OCI-LY7 (cell line): ENCODE measurements around the gene COL6A2. TPM values are rescaled to one million over a fixed set of nuclear protein-coding genes. Genes with fewer than 3 reads are reported as not detected.

ENCODE experiments used
- BruUV-seq: library from RNA; stranded (reverse); fragments of 400-500 nt; replicated peaks from 2 replicates; lab custom pipeline; 2021; lab: Mats Ljungman, UMichigan
- CTCF ChIA-PET: fragments of 300-600 bp; sonication (Branson Sonifier 250); formaldehyde crosslinking; loops from one replicate; lab custom pipeline; 2022; ENCODE audit warnings: antibody characterized with exemption; ENCODE audit not compliant: unreplicated experiment; lab: Charles Lee
- POLR2A ChIA-PET: fragments of 300-600 bp; sonication (Branson Sonifier 250); formaldehyde crosslinking; loops from one replicate; lab custom pipeline; 2022; ENCODE audit warnings: antibody characterized with exemption; lab: Charles Lee
- DNase-seq: peaks from one replicate; pipeline ENCODE4 v3.0.0-alpha.2; 2015; ENCODE audit warnings: low spot score
- H2AFZ ChIP-seq: fragments of 200-600 bp; sonication (generic), shearing (Covaris generic); 2 replicates; pipeline ENCODE4 v1.6.1; 2014; ENCODE audit warnings: mild to moderate bottlenecking, antibody characterized with exemption, low read length, moderate library complexity
- H3K27ac ChIP-seq: fragments of 200-600 bp; sonication (generic); 2 replicates; pipeline ENCODE4 v1.5.1; 2014; ENCODE audit warnings: mixed run types, low read depth, mild to moderate bottlenecking, moderate library complexity, low read length, inconsistent platforms; ENCODE audit not compliant: poor library complexity, severe bottlenecking
- H3K36me3 ChIP-seq: fragments of 200-600 bp; sonication (generic); 2 replicates; pipeline ENCODE4 v1.6.1; 2014; ENCODE audit warnings: mild to moderate bottlenecking, antibody characterized with exemption, low read length, moderate library complexity, mixed read lengths; ENCODE audit not compliant: insufficient read depth
- H3K4me1 ChIP-seq: fragments of 200-600 bp; sonication (generic); 2 replicates; pipeline ENCODE4 v1.5.1; 2014; ENCODE audit warnings: mild to moderate bottlenecking, low read length; ENCODE audit not compliant: insufficient read depth, poor library complexity, severe bottlenecking
- H3K4me2 ChIP-seq: fragments of 200-600 bp; sonication (generic); 2 replicates; pipeline ENCODE4 v1.6.1; 2014; ENCODE audit warnings: mild to moderate bottlenecking, low read length
- H3K4me3 ChIP-seq: fragments of 200-600 bp; sonication (generic); 2 replicates; pipeline ENCODE4 v1.5.1; 2014; ENCODE audit warnings: mild to moderate bottlenecking, low read depth, low read length; ENCODE audit not compliant: poor library complexity, severe bottlenecking
- H3K79me2 ChIP-seq: fragments of 200-600 bp; sonication (generic); 2 replicates; pipeline ENCODE4 v1.6.1; 2016; ENCODE audit warnings: low read depth, mild to moderate bottlenecking, low read length, moderate library complexity, mixed read lengths; ENCODE audit not compliant: insufficient read depth
- H3K9me2 ChIP-seq: fragments of 200-600 bp; sonication (generic); 2 replicates; pipeline ENCODE4 v1.6.1; 2016; ENCODE audit warnings: mild to moderate bottlenecking, low read length, mixed read lengths; ENCODE audit not compliant: insufficient read depth
- H3K9me3 ChIP-seq: fragments of 200-600 bp; sonication (generic); 2 replicates; pipeline ENCODE4 v1.6.1; 2014; ENCODE audit warnings: mild to moderate bottlenecking, mixed run types, low read length, mixed read lengths
- H4K20me1 ChIP-seq: fragments of 200-600 bp; sonication (generic); 2 replicates; pipeline ENCODE4 v1.6.1; 2014; ENCODE audit warnings: mild to moderate bottlenecking, antibody characterized with exemption, low read length, moderate library complexity, mixed read lengths; ENCODE audit not compliant: insufficient read depth
- EZH2phosphoT487 ChIP-seq: fragments of 200-600 bp; sonication (generic); IDR thresholded peaks from 2 replicates; pipeline ENCODE4 v1.6.1; 2018; ENCODE audit warnings: low read depth, borderline replicate concordance, mild to moderate bottlenecking, mixed run types, antibody characterized with exemption, low read length, moderate library complexity, mixed read lengths
- intact Hi-C: fragments of 100-400 bp; cut with micrococcal nuclease; formaldehyde crosslinking; loops from one replicate; pipeline ENCODE4 v1.10.0; 2022; ENCODE audit not compliant: unreplicated experiment
- total RNA-seq, 2 experiments: library from RNA; depleted of rRNA in 1 of 2; stranded (reverse); fragments of >200 nt in 1 of 2; shearing (Covaris generic) in 1 of 2; gene quantifications; 2 replicates each; pipeline ENCODE4 v1.2.3, GENCODE V29; 2014 to 2022
- TF ChIP-seq, protein P1 (sequence below): fragments of 200-600 bp; sonication (generic); conservative IDR thresholded peaks from 2 replicates; pipeline ENCODE4 v1.5.1; 2014; ENCODE audit warnings: mild to moderate bottlenecking, antibody characterized with exemption, low read length, moderate library complexity, mixed read lengths

Gene COL6A2
- total RNA-seq, 2 experiments from 2014 or later: not detected

GRCh38 chr21:46113497-46114176, 15.7 kb downstream of the COL6A2 start:
- intact Hi-C loops: no loop called here
- TF ChIP-seq EZH2phosphoT487: no peak
- TF ChIP-seq, protein P1, sequence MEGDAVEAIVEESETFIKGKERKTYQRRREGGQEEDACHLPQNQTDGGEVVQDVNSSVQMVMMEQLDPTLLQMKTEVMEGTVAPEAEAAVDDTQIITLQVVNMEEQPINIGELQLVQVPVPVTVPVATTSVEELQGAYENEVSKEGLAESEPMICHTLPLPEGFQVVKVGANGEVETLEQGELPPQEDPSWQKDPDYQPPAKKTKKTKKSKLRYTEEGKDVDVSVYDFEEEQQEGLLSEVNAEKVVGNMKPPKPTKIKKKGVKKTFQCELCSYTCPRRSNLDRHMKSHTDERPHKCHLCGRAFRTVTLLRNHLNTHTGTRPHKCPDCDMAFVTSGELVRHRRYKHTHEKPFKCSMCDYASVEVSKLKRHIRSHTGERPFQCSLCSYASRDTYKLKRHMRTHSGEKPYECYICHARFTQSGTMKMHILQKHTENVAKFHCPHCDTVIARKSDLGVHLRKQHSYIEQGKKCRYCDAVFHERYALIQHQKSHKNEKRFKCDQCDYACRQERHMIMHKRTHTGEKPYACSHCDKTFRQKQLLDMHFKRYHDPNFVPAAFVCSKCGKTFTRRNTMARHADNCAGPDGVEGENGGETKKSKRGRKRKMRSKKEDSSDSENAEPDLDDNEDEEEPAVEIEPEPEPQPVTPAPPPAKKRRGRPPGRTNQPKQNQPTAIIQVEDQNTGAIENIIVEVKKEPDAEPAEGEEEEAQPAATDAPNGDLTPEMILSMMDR: no peak
- Histone ChIP-seq H3K9me3 (0 out of 2 replicates have a peak, but pooled peaks cover 1% of the 10 kb centered on the region), H3K36me3 (no peaks in the 10 kb centered on the region), H3K79me2 (no peaks in the 10 kb centered on the region), H3K27ac (no peak overlapping the region), H4K20me1 (no peaks in the 10 kb centered on the region), H2AFZ (no peak overlapping the region), H3K4me2 (no peak overlapping the region), H3K4me3 (no peak overlapping the region), H3K9me2 (no peaks in the 10 kb centered on the region), H3K4me1 (no peaks in the 10 kb centered on the region)
- no TSS peak for BruUV-seq
- POLR2A ChIA-PET: no interaction called here
- CTCF ChIA-PET: no interaction called here
- DNase-seq: no peak

DNA sequence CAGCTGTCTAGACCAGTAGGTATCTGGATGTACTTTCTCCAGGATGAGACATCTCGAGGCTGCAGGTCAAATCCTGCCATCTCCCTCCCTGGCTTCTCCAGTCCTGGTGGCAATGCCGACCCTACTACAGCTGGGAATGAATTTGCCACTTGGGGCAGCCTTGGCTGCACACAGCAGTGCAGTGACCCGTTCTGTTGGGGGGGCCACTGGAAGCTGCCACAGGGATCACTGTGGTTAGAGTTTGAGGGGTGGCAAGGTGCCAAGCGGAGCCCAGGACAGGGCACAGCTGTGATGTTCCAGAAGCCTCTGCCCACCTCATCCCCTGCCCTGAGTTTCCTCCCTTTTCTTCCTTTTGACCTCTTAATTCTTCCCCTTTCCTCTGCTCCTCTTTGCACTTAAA, 17.1 kb downstream of the COL6A2 start:
- intact Hi-C loops: no loop called here
- CTCF ChIA-PET: no interaction called here
- no peak for DNase-seq
- POLR2A ChIA-PET: interaction anchor here (0.7 kb wide), 1 partner anchor 322 kb away, joined by 6 read pairs; no protein-coding TSS in a partner anchor
- TF ChIP-seq, protein P1: no peak
- no peak for TF ChIP-seq EZH2phosphoT487
- no TSS peak for BruUV-seq
- no peaks in the 10 kb centered on the region for H3K79me2 ChIP-seq
- no peak overlapping the region for H3K27ac ChIP-seq
- H3K4me2 ChIP-seq: no peak overlapping the region
- no peaks in the 10 kb centered on the region for H3K9me3 ChIP-seq
- H2AFZ ChIP-seq: no peak overlapping the region
- no peaks in the 10 kb centered on the region for H3K4me1 ChIP-seq
- H3K36me3 ChIP-seq: no peaks in the 10 kb centered on the region
- no peak overlapping the region for H3K4me3 ChIP-seq
- no peaks in the 10 kb centered on the region for H3K9me2 ChIP-seq
- no peaks in the 10 kb centered on the region for H4K20me1 ChIP-seq

DNA sequence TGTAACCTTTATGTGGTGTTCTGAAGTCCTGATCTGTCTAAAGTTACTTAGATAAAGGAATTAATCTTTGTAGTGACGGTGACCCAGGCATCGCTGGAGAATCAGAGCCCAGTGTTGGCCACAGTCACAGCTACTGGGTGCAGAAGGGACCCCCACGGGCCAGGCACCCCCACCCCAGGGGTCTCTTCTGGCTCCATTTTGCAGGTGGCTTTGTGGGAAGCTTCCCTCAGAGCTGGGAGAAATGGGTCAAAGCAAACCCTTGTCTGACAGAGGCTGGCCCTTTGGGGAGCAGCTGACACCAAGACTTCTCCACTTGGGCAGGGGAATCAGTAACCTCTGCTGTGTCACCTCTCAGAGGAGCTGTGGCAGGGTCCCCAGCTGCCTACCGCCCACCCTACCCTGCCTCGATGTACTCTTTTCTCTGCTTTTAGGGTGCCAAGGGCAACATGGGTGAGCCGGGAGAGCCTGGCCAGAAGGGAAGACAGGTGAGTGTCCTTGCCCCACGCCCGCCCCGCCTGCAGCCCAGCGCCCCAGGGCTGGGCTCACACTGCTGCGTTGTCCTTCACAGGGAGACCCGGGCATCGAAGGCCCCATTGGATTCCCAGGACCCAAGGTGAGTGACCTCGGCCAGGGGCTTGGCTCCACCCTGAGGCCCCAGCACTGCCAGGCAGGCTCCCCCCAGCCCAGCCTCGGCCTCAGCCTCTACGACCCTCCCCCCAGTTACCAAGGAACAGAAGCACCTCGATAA, 17.7 kb downstream of the COL6A2 start:
- CTCF ChIA-PET: no interaction called here
- Histone ChIP-seq H4K20me1 (no peaks in the 10 kb centered on the region), H3K4me2 (no peak overlapping the region), H3K36me3 (no peaks in the 10 kb centered on the region), H2AFZ (no peak overlapping the region), H3K9me3 (no peaks in the 10 kb centered on the region), H3K4me3 (no peak overlapping the region), H3K4me1 (no peaks in the 10 kb centered on the region), H3K79me2 (no peaks in the 10 kb centered on the region), H3K9me2 (no peaks in the 10 kb centered on the region), H3K27ac (no peak overlapping the region)
- no peak for TF ChIP-seq EZH2phosphoT487
- TF ChIP-seq, protein P1: no peak
- intact Hi-C loops: no loop called here
- DNase-seq: no peak
- BruUV-seq: no TSS peak
- POLR2A ChIA-PET: no interaction called here
